Activated CD8-positive, alpha-beta T cell treated with anti-CD3 and anti-CD28 coated beads for 36 hours (primary cell): Measurements from ENCODE around the gene ADM2. TPM values are rescaled to one million over a fixed set of nuclear protein-coding genes. Genes with fewer than 3 reads are reported as not detected.

Source experiments
- ATAC-seq: fragments of 200-7000 bp; cut with Tn5 transposase; one replicate; pipeline ENCODE4 v1.10.0; 2021; ENCODE audit warnings: mild to moderate bottlenecking, moderate library complexity
- CTCF ChIA-PET: fragments of 350-600 bp; sonication (Branson Sonifier 250); formaldehyde crosslinking; loops from one replicate; lab custom pipeline; 2021; ENCODE audit warnings: antibody characterized with exemption; lab: Charles Lee
- POLR2A ChIA-PET: fragments of 350-600 bp; sonication (Branson Sonifier 250); formaldehyde crosslinking; loops from one replicate; lab custom pipeline; 2021; ENCODE audit warnings: antibody characterized with exemption; lab: Charles Lee
- DNase-seq: peaks from one replicate; pipeline ENCODE4 v3.0.0-alpha.2; 2020
- H3K27ac Mint-ChIP-seq: one replicate; pipeline ENCODE4 v1.8.0; 2021; ENCODE audit warnings: mild to moderate bottlenecking, mixed read lengths
- H3K27me3 Mint-ChIP-seq: one replicate; pipeline ENCODE4 v1.8.0; 2021; ENCODE audit warnings: mixed read lengths
- H3K36me3 Mint-ChIP-seq: one replicate; pipeline ENCODE4 v1.8.0; 2021; ENCODE audit warnings: low read depth, mixed read lengths
- H3K4me1 Mint-ChIP-seq: one replicate; pipeline ENCODE4 v1.8.0; 2021; ENCODE audit warnings: low read depth, mixed read lengths
- H3K4me3 Mint-ChIP-seq: one replicate; pipeline ENCODE4 v1.8.0; 2021; ENCODE audit warnings: mild to moderate bottlenecking, moderate library complexity, mixed read lengths
- H3K9me3 Mint-ChIP-seq: one replicate; pipeline ENCODE4 v1.8.0; 2021; ENCODE audit warnings: mixed read lengths
- CTCF ChIP-seq: fragments of 200-600 bp; IDR thresholded peaks from one replicate; pipeline ENCODE4 v1.8.0; 2022; ENCODE audit warnings: antibody characterized with exemption, mild to moderate bottlenecking
- intact Hi-C: fragments of 100-400 bp; cut with micrococcal nuclease; formaldehyde crosslinking; loops from one replicate; pipeline ENCODE4 v1.10.0; 2022
- total RNA-seq, 2 experiments: library from RNA; stranded (reverse); gene quantifications; one replicate each; pipeline ENCODE4 v1.2.3, GENCODE V29; 2021

The ADM2 gene
- total RNA-seq, 2 experiments from 2014 or later, result 5.5 to 6.8 TPM

GRCh38 chr22:50483556-50483955 lies 2.2 kb downstream of the ADM2 start:
- Mint-ChIP-seq H3K27me3 (peaks cover 6% of the 10 kb centered on the region), H3K36me3 (no peaks in the 10 kb centered on the region), H3K9me3 (no peaks in the 10 kb centered on the region), H3K4me1 (peaks cover 3% of the 10 kb centered on the region), H3K4me3 (no peak overlapping the region), H3K27ac (no peak overlapping the region)
- no peak for ATAC-seq
- TF ChIP-seq CTCF, result no peak
- CTCF ChIA-PET, result interaction anchor here (0.7 kb wide), 1 partner anchor 142 kb away, joined by 3 read pairs; no protein-coding TSS in a partner anchor
- intact Hi-C loops, result no loop called here
- POLR2A ChIA-PET, result interaction anchor here (0.6 to 3.3 kb wide), 3 partner anchors 7 to 16 kb away, joined by 4 to 11 read pairs (median 5); no protein-coding TSS in a partner anchor
- DNase-seq, result no peak

GRCh38 chr22:50483977-50484853 lies 2.9 kb downstream of the ADM2 start:
- H3K9me3 Mint-ChIP-seq, result no peaks in the 10 kb centered on the region
- DNase-seq (no peak), ATAC-seq (no peak)
- TF ChIP-seq CTCF, result no peak
- peaks cover 6% of the 10 kb centered on the region for H3K27me3 Mint-ChIP-seq
- no peaks in the 10 kb centered on the region for H3K36me3 Mint-ChIP-seq
- no peak overlapping the region for H3K27ac Mint-ChIP-seq
- POLR2A ChIA-PET, result interaction anchor here (1.1 to 3.3 kb wide), 4 partner anchors 11 to 58 kb away, joined by 3 to 11 read pairs (median 4); no protein-coding TSS in a partner anchor
- no peak overlapping the region for H3K4me3 Mint-ChIP-seq
- peaks cover 3% of the 10 kb centered on the region for H3K4me1 Mint-ChIP-seq
- intact Hi-C loops, result no loop called here
- CTCF ChIA-PET, result interaction anchor here (0.7 kb wide), 1 partner anchor 143 kb away, joined by 3 read pairs; no protein-coding TSS in a partner anchor

DNA sequence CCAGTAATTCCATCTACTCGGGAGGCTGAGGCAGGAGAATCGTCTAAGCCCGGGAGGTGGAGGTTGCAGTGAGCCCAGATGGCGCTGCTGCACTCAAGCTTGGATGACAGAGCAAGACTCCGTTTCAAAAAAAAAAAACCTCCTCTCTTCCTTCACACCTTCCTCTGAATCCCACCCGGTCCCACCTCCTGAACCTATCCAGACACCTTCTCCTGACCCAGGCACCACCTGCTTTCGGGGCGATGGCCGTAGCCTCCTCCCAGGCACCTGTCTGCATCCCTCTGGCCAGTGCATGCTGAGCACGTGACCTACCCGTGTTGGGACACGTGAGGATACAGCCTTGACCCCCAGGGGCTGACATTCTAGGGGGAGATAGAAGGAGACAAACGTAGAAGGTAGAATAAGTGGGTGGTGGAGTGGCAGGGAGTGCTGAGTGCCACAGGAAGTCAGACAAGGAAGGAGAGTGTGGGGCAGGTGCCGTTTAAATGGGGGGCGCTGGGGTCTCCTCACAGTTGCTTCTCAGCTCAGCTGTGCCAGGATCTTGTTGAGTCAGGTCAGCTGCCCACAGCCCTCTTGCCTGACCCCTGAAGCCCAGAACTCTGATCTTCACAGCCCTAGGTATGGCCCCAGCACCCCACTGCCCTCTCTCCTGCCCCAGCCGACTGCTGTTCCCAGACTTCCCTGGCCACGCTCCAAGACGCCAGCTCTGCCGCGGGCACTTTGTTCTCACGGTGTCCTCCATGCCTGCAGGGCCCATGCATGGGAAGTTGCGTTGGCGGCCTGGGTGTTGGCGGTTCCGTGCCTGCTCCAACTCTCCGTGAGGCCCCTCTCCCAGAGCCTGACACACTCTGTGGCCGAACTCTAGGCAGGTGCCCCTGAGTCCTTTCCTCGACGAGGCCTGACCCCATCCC lies 4.1 kb downstream of the ADM2 start:
- Mint-ChIP-seq H3K36me3 (no peaks in the 10 kb centered on the region), H3K27ac (no peak overlapping the region), H3K4me1 (no peaks in the 10 kb centered on the region), H3K4me3 (no peak overlapping the region), H3K27me3 (no peaks in the 10 kb centered on the region), H3K9me3 (no peaks in the 10 kb centered on the region)
- no peak for TF ChIP-seq CTCF
- intact Hi-C loops, result no loop called here
- DNase-seq, result no peak
- ATAC-seq, result no peak
- ChIA-PET POLR2A (interaction anchor here (1.1 to 3.3 kb wide), 3 partner anchors 12 to 59 kb away, joined by 3 to 11 read pairs (median 4); no protein-coding TSS in a partner anchor), CTCF (interaction anchor here (0.6 kb wide), 1 partner anchor 12 kb away, joined by 4 read pairs; no protein-coding TSS in a partner anchor)

DNA sequence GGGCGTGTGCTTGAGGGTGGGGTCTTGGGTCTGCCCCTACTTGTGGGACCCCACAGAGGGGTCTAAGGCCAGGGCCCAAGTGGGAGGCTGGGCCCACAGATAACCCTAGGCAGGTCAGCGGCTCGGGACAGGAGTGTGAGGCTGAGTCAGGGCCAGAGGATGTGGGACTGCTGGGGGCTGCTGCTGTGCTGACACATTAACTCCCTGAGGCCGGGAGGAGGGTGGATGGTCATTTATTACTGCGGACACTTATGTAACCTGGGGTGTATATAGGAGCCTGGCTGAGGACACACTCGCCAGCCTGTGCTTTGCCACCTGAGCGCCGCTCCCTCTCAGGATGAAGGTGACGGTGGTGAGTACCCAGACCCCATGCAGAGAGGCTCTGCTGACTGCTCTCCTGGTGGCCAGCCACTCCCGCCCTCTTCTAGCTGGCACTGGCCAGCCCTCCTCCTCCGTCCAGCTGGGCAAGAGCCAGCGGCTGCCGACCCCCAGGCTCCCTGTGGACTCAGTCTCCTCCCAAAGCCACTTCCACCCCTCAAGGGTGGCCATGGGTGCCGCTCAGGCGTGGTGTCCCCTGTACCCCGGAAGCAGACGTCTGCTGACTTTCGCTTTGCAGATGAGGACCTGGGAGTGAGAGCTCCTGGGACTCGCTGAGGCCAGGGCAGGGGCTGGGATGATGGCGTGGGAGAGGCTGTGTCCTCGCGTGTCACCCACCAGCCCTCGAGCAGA lies 5.4 kb downstream of the ADM2 start, which contains the start of gene MIOX:
Gene MIOX, plus strand, starts transcription at position 299 of the 729 bp plus-strand sequence. Its CDS starts 39 bp downstream, at position 338.
- no peaks in the 10 kb centered on the region for H3K36me3 Mint-ChIP-seq
- H3K27me3 Mint-ChIP-seq, result no peaks in the 10 kb centered on the region
- ChIA-PET POLR2A (interaction anchor here (0.6 to 1.5 kb wide), 2 partner anchors 9 to 14 kb away, joined by 3 to 5 read pairs; no protein-coding TSS in a partner anchor), CTCF (interaction anchor here (0.7 to 1.2 kb wide), 4 partner anchors 10 to 39 kb away, joined by 3 read pairs; no protein-coding TSS in a partner anchor)
- intact Hi-C loops, result no loop called here
- H3K4me3 Mint-ChIP-seq, result no peak within 1 kb of the TSS
- no peak for TF ChIP-seq CTCF
- H3K9me3 Mint-ChIP-seq, result no peaks in the 10 kb centered on the region
- H3K27ac Mint-ChIP-seq, result no peak within 1 kb of the TSS
- peaks cover 7% of the 10 kb centered on the region for H3K4me1 Mint-ChIP-seq
- DNase-seq (no peak), ATAC-seq (no peak)
